MV-4-11 (cell line): Measurements from ENCODE around the gene PCDHGA6.
"Not testable (repeated sequence)": the region's sequence is repeated elsewhere in the genome, so short reads cannot be mapped to it uniquely, and the experiment has no call there.

Source experiments
- DNase-seq: peaks from one replicate; lab custom pipeline; 2025; lab: John Stamatoyannopoulos, UW

PCDHGA6 gene

DNA sequence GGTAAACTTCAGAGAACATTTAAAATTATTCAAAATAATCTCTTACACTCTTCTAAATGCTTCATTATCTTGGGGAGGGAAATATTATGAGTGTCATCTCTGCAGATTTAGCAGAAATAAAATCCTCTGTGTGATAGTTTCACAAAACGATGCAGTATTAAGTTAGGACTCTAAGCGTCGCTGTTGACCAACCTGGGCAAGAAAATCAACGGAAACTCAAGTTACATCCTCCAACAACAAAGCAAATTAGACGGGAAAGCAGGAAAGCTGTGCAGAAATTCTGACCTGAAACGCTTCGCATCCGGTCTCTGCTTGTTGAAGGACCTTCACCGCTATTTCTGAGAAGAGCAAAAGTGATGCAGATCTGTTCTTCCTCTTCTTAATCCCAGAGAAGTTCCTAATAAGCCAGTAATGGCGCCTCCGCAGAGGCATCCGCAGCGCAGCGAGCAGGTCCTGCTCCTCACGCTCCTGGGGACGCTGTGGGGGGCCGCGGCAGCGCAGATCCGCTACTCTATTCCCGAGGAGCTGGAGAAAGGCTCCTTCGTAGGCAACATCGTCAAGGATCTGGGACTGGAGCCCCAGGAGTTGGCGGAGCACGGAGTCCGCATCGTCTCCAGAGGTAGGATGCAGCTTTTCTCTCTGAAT lies at the start of gene PCDHGA6:
Gene PCDHGA6 (plus strand): TSS at position 219 of the 645 bp plus-strand sequence. CDS start 193 bp downstream, at position 412.
- DNase-seq, result no peak

DNA sequence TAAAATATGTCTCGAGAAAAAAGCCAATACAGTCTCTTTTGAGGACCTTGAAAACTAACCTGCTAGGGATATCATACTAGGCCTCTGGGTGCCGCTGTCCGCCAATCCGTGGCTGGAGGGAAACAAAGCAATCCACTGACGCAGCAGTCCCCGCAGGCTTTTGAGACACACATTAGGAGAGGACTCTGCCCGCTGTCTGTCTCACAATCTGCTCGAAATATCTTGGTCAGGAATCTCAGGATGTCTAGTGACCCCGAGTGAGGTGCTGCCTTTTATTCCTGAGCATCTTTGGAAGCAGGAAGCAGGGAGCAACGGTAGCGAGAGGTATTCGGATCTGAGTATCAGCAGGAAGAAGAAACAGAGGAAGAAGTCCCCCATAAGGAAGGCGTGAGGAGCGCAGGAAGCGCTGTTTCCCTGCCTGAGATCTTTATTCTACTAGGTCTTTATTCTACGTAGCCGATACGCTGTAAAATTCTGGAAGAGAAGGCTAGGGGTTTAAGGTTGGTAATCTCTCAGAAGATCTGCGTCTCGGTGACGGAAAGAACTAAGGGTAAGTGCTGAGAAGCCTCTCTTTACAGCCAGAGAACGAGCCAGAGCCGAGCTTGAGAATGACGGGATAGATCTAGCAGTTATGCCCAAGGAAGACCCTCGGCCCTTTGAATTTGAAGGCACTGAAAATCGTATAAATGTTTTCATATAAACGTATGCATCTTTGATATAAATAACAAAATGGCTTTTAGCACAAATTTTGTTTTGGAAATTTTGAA lies 47.4 kb upstream of the PCDHGA6 start:
- DNase-seq, result peak; percentile 52

DNA sequence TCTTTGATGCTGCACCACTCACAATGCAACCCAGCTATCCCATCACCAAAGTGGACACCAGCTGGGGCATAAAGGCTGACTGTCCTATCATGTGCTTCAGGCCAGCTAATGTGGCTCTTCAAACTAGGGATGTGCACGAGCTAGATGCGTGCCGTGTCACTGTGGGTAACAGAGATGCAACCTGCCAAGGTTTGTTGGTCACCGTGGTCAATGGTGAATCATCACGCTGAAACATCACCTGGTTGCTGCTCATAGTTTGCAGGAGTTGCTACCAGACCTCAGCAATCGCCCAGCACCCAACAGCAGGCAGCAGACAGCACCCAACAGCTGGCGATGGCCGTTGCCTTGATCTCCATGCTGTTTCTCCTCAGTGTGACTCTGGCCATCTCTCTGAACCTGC lies 45.5 kb upstream of the PCDHGA6 start:
- DNase-seq, result no peak

DNA sequence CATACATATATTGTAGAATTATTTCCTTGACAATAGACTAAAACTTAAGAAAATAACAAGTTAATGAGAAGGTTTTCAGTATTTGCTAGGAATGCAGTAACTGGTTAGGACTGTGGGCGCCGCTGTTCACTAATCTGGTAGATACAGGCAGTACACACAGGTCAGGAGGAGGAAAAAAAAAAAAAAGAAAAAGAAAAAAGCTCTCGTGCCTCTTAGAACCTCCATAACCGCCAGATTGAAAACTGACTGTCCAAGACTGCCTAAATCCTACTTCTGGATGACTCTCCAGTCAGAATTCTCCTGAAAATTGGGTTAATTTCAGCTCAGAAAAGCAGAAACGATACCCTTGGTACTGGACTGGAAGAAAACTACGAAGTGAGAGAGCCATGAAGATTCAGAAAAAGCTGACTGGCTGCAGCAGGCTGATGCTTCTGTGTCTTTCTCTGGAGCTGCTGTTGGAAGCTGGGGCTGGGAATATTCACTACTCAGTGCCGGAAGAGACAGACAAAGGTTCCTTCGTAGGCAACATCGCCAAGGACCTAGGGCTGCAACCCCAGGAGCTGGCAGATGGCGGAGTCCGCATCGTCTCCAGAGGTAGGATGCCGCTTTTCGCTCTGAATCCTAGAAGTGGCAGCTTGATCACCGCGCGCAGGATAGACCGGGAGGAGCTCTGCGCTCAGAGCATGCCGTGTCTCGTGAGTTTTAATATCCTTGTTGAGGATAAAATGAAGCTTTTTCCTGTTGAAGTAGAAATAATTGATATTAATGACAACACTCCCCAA lies 43.2 kb upstream of the PCDHGA6 start, which contains the start of gene PCDHGA1:
Gene PCDHGA1 (plus strand): TSS at position 216 of the 782 bp plus-strand sequence.
- DNase-seq, result no peak

DNA sequence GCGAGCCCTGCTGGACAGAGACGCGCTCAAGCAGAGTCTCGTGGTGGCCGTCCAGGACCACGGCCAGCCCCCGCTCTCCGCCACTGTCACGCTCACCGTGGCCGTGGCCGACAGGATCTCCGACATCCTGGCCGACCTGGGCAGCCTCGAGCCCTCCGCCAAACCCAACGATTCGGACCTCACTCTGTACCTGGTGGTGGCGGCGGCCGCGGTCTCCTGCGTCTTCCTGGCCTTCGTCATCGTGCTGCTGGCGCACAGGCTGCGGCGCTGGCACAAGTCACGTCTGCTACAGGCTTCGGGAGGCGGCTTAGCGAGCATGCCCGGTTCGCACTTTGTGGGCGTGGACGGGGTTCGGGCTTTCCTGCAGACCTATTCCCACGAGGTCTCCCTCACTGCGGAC lies 41.1 kb upstream of the PCDHGA6 start:
- DNase-seq, result not testable (repeated sequence)

DNA sequence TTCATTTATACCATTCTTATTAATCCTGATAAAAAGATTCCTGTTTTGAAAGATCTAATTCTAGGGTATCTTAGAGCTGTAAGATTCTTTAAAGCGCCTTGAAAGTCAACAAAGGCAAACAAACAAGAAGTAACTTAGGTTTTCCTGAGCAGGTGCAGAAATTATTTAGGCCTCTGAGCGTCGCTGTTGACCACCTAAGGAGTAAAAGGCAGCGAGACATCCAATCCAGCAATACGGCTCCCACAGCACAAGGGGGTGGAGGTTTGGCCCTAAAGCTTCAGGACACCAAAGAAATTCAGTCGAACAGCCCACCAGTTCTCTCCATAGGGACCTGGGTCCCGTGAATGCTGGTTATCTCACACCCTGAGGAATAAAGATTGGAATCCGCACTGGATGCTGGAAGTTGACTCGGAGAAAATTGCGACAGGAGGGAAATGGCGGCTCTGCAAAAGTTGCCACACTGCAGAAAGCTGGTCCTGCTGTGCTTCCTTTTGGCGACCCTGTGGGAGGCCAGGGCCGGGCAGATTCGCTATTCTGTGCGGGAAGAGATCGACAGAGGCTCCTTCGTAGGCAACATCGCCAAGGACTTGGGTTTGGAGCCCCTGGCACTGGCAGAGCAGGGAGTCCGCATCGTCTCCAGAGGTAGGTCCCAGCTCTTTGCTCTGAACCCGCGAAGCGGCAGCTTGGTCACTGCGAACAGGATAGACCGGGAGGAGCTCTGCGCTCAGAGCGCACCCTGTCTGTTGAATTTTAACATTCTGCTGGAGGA lies 35.0 kb upstream of the PCDHGA6 start, which contains the start of gene PCDHGA2:
Gene PCDHGA2 (plus strand): TSS at position 223 of the 769 bp plus-strand sequence.
- DNase-seq, result no peak

DNA sequence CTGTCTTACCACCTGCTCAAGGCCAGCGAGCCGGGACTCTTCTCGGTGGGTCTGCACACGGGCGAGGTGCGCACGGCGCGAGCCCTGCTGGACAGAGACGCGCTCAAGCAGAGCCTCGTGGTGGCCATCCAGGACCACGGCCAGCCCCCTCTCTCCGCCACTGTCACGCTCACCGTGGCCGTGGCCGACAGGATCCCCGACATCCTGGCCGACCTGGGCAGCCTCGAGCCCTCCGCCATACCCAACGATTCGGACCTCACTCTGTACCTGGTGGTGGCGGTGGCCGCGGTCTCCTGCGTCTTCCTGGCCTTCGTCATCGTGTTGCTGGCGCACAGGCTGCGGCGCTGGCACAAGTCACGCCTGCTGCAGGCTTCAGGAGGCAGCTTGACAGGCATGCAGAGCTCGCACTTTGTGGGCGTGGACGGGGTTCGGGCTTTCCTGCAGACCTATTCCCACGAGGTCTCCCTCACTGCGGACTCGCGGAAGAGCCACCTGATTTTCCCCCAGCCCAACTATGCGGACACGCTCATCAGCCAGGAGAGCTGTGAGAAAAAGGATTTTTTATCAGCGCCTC lies 32.8 kb upstream of the PCDHGA6 start:
- not testable (repeated sequence) for DNase-seq

DNA sequence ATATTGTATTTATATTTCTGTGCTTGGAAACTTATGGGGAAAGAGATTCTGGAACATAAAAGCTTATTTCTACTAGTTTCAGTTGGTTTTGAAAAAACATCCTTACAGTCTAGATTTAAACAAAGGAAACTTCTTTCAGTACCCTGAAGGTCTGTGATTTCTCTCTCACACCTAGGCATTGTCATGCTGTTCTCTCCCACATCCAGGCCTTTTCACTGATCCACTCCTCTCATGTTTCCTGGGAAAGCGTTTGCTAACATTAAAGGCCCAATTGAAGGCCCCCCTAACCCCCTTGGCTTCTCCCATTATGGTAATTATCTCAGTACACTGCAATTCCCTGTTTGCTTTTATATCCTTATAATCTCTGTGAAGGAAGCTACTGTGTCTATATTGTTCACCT lies 30.9 kb upstream of the PCDHGA6 start:
- no peak for DNase-seq

DNA sequence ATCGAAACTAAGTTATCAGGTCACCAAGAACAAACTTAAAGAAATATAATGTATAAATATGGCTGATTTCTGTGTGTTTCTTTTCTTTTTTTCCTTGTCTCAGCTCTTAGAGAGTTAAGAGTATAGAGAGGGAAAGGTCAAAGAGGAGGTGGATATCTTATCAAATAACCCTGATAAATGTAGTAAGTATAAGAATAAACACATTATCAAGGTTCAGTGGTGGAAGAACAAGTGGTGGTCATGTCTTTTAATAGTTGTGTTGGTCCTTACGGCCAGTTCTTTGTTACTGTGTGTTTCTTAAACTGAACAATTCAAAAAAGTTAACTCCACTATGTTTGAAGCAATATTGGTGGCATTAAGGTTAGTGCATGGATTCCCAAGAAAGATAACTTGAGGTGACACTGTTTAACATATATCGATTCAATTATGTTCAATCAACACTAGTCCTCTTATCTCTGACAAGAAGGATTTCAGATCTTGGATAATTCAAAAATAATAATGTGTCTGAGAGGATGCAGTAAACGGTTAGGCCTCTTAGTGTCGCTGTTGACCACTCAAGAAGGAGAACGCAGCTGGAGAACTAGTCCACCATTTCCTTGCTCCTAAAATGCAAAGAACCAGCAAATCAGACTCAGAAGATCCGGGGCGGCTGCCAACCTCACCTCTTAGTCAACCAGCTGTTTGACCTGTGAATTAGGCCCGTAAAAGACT lies 30.3 kb upstream of the PCDHGA6 start, which contains the start of gene PCDHGA3:
Gene PCDHGA3 (plus strand): TSS at position 588 of the 711 bp plus-strand sequence. CDS start 205 bp downstream, outside the sequence.
- no peak for DNase-seq

DNA sequence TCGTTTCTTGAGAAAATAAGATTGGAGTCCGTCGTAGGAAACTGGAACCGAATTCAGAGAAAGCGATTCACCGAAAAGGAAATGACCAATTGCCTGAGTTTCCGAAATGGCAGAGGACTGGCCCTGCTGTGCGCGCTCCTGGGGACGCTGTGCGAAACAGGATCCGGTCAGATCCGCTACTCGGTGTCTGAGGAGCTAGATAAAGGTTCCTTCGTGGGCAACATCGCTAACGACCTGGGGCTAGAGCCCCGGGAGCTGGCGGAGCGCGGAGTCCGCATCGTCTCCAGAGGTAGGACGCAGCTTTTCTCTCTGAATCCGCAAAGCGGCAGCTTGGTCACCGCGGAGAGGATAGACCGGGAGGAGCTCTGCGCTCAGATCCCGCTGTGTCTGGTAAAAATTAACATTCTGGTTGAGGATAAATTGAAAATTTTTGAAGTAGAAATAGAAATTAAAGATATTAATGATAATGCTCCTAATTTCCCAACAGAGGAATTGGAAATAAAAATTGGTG lies 29.7 kb upstream of the PCDHGA6 start:
- no peak for DNase-seq

DNA sequence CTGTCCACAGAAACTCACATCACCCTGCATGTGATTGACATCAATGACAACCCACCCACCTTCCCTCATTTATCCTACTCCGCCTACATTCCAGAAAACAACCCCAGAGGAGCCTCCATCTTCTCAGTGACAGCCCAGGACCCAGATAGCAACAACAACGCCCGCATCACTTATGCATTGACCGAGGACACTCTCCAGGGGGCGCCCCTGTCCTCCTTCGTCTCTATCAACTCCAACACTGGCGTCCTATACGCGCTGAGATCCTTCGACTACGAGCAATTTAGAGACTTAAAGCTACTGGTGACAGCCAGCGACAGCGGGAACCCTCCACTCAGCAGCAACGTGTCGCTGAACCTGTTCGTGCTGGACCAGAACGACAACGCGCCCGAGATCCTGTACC lies 28.4 kb upstream of the PCDHGA6 start:
- no peak for DNase-seq

DNA sequence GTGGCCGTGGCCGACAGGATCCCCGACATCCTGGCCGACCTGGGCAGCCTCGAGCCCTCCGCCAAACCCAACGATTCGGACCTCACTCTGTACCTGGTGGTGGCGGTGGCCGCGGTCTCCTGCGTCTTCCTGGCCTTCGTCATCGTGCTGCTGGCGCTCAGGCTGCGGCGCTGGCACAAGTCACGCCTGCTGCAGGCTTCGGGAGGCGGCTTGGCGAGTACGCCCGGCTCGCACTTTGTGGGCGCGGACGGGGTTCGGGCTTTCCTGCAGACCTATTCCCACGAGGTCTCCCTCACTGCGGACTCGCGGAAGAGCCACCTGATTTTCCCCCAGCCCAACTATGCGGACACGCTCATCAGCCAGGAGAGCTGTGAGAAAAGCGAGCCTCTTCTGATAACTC lies 27.7 kb upstream of the PCDHGA6 start:
- not testable (repeated sequence) for DNase-seq

DNA sequence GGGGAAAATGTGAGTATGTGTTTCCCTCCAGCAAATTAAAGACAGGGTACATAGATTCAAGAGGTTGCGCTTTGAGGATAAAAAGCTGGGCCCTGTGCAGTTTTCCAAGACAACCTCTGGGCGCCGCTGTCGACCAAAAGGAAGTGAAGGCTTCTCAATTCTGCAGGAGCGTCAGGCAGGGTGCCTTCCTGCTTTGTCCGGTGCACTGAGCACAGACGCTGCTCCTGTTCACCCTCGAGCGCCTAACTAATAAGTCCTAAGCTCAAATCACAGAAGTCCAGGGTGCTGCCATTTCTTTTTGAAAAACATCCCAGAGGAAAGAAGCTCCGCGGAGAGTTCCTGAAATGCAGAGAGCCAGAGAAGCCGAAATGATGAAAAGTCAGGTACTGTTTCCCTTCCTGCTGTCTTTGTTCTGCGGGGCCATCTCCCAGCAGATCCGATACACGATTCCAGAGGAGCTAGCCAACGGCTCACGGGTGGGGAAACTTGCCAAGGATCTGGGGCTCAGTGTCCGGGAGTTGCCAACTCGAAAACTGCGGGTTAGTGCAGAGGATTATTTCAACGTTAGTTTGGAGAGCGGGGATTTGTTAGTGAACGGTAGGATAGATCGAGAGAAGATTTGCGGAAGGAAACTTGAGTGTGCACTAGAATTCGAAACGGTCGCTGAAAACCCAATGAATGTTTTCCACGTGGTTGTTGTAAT lies 23.6 kb upstream of the PCDHGA6 start, which contains the start of gene PCDHGB1:
Gene PCDHGB1 (plus strand): TSS at position 183 of the 703 bp plus-strand sequence. CDS start 162 bp downstream, at position 345.
- DNase-seq, result no peak

DNA sequence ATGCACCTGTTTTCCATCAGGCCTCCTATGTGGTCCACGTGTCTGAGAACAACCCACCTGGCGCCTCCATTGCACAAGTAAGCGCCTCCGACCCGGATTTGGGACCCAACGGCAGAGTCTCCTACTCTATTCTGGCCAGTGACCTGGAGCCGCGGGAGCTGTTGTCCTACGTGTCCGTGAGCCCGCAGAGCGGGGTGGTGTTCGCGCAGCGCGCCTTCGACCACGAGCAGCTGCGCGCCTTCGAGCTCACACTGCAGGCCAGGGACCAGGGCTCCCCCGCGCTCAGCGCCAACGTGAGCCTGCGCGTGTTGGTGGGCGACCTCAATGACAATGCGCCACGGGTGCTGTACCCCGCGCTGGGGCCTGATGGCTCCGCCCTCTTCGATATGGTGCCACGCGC lies 22.1 kb upstream of the PCDHGA6 start:
- no peak for DNase-seq

DNA sequence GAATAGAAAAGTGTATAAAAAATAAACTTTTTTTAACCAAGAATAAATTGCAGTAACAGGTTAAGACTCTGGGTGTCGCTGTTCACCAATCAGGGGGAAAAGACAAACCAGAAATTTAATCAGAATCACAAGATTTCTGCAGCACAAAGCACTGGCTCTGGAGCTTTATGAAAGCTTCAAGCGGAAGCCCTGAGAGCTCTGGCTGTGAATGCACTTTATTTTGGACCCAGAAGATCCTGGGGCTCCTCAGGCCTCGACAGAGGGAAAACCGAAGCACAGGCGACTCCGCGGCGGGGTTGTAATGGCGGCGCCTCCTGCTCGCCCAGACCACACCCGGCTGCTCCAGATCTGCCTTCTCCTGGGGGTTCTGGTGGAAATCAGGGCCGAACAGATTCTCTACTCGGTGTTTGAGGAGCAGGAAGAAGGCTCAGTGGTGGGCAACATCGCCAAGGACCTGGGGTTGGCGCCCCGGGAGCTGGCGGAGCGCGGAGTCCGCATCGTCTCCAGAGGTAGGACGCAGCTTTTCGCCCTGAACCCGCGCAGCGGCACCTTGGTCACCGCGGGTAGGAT lies 18.7 kb upstream of the PCDHGA6 start, which contains the start of gene PCDHGA4:
Gene PCDHGA4 (plus strand): TSS at position 122 of the 570 bp plus-strand sequence. CDS start 87 bp downstream, at position 209.
- no peak for DNase-seq

DNA sequence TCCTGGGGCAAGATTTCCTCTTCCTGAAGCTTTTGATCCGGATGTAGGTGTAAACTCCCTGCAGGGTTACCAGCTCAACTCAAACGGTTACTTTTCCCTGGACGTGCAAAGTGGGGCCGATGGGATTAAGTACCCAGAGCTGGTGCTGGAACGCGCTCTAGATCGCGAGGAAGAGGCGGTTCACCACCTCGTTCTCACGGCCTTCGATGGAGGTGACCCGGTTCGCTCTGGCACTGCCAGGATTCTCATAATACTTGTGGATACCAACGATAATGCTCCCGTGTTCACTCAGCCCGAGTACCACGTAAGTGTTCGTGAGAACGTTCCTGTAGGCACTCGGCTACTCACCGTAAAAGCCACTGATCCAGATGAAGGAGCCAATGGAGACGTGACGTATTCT lies 18.1 kb upstream of the PCDHGA6 start:
- no peak for DNase-seq

DNA sequence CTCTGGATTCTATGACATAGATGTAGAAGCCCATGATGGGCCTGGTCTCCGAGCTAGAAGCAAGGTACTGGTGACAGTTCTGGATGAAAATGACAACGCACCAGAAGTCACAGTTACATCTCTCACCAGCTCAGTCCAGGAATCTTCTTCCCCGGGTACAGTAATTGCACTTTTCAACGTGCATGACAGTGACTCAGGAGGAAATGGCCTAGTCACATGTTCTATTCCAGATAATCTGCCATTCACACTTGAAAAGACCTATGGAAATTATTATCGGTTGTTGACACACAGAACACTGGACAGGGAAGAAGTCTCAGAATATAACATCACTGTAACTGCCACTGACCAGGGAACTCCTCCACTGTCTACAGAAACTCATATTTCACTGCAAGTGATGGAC lies 17.6 kb upstream of the PCDHGA6 start:
- no peak for DNase-seq

DNA sequence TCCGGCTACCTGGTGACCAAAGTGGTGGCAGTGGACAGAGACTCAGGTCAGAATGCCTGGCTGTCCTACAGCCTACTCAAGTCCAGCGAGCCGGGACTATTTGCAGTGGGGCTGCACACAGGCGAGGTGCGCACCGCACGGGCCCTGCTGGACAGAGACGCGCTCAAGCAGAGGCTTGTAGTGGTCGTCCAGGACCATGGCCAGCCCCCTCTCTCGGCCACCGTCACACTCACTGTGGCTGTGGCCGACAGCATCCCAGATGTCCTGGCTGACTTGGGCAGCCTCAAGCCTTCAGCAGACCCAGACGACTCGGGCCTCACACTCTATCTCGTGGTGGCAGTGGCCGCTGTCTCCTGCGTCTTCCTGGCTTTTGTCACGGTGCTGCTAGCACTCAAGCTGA lies 16.7 kb upstream of the PCDHGA6 start:
- DNase-seq, result no peak

DNA sequence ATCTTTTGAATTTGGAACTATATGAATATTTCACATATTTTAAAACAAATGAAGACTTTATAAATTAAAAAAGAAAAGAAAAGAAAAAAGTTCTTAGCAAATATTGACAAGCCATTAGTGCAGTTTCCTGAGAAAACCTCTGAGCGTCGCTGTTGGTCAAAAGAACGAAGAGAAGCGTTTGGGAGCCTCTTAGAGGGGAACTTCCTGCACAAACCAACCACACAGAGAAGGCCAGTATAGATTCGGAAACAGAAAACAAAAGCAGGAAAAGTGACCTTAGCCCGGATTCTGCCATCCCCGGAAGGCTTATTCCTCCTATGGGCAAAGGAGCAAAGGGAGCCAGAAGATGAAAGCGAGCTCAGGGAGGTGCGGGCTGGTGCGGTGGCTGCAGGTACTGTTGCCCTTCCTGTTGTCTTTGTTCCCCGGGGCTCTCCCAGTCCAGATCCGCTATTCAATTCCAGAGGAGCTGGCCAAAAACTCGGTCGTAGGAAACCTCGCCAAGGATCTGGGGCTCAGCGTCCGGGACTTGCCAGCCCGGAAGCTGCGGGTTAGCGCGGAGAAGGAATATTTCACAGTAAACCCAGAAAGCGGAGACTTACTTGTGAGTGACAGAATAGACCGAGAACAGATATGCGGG lies 13.8 kb upstream of the PCDHGA6 start, which contains the start of gene PCDHGB2:
Gene PCDHGB2 (plus strand): TSS at position 205 of the 637 bp plus-strand sequence. CDS start 142 bp downstream, at position 347.
- DNase-seq, result peak; percentile 82
